ENCODE measurements around the gene TRAPPC8.

Gene TRAPPC8

DNA sequence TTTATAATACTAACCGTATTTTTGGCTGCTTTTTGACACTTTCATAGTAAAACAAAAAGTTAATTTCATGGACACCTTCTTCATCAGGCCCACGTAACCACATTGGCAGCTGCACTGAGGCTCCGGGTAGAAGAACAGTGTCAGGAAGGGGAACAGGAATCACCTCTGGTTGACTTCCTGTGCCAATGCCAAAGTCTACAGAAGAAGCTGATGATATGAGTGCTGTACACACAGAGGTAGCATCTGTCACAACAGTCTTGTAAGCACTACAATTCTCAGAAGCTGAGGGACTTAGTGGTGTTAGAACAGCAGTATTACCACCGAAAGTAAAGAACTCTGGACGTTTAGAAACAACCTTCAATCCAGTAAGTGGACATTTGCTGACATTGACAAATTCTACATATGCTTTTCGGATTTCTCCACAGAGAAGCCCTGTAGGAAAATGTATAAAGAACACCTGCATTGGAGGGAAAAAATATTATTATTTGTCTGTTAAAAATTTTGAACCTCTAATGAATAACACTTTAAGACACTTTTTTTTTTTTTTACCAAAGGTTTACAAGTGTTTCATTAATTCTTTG lies 85.3 kb downstream of the TRAPPC8 start:
- no peak overlapping the region for H3K9ac ChIP-seq (ENCODE audit: low read depth, low read length, poor library complexity, severe bottlenecking)
- no peak overlapping the region for H3K4me2 ChIP-seq (ENCODE audit: low read depth, low read length, poor library complexity, severe bottlenecking)
- TF ChIP-seq EZH2phosphoT487 (IDR thresholded peaks at IDR 0.05; ENCODE audit: borderline replicate concordance): no peak
- TF ChIP-seq, protein P1, sequence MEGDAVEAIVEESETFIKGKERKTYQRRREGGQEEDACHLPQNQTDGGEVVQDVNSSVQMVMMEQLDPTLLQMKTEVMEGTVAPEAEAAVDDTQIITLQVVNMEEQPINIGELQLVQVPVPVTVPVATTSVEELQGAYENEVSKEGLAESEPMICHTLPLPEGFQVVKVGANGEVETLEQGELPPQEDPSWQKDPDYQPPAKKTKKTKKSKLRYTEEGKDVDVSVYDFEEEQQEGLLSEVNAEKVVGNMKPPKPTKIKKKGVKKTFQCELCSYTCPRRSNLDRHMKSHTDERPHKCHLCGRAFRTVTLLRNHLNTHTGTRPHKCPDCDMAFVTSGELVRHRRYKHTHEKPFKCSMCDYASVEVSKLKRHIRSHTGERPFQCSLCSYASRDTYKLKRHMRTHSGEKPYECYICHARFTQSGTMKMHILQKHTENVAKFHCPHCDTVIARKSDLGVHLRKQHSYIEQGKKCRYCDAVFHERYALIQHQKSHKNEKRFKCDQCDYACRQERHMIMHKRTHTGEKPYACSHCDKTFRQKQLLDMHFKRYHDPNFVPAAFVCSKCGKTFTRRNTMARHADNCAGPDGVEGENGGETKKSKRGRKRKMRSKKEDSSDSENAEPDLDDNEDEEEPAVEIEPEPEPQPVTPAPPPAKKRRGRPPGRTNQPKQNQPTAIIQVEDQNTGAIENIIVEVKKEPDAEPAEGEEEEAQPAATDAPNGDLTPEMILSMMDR (conservative IDR thresholded peaks at IDR 0.05; ENCODE audit: low read length): no peak
- no peaks in the 10 kb centered on the region for H3K4me1 ChIP-seq (ENCODE audit: insufficient read depth, low read length, poor library complexity, severe bottlenecking)
- H3F3A ChIP-seq (ENCODE audit: low read depth): no peaks in the 10 kb centered on the region
- peaks cover 46% of the 10 kb centered on the region; the same call in 1 of the 2 replicates for H3K36me3 ChIP-seq (ENCODE audit: insufficient read depth, low read length)
- no peaks in the 10 kb centered on the region for H3K9me3 ChIP-seq (ENCODE audit: insufficient read depth, low read depth, low read length)
- no peaks in the 10 kb centered on the region for H4K20me1 ChIP-seq (ENCODE audit: insufficient read depth, low read length, poor library complexity, severe bottlenecking)
- no peak overlapping the region for H2AFZ ChIP-seq (ENCODE audit: low read length)
- H3K4me3 ChIP-seq (ENCODE audit: low read length, poor library complexity, severe bottlenecking): no peak overlapping the region
- no peaks in the 10 kb centered on the region for H3K9me2 ChIP-seq (replicated peaks; ENCODE audit: low read depth, low read length)
- no peaks in the 10 kb centered on the region for H3K27me3 ChIP-seq (ENCODE audit: insufficient read depth, low read length, poor library complexity, severe bottlenecking)
- no peaks in the 10 kb centered on the region for H3K79me2 ChIP-seq (ENCODE audit: insufficient read depth, low read length)

DNA sequence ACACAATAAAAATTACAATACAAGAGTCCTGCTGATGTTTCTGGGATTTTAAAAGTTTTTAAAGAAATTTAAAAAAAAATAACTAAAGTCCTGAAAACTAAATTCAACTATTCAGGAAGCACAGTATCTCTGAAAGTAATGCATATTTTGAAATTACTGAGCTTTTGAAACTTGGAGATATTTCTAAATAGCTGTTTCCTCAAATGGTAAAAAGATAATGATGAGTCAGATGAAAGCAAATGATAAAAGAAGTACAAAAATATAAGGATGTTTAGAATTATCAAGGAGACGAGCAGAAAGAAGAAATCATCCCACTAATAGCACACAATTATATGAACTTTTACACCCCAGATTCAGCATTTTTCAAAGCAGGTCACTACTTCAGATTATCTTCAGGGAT lies 92.1 kb downstream of the TRAPPC8 start:
- no peak for TF ChIP-seq EZH2phosphoT487 (IDR thresholded peaks at IDR 0.05; ENCODE audit: borderline replicate concordance)
- Histone ChIP-seq H4K20me1 (ENCODE audit: insufficient read depth, low read length, poor library complexity, severe bottlenecking) (no peaks in the 10 kb centered on the region), H3K9me2 (replicated peaks; ENCODE audit: low read depth, low read length) (no peaks in the 10 kb centered on the region), H3K79me2 (ENCODE audit: insufficient read depth, low read length) (no peaks in the 10 kb centered on the region), H3K27me3 (ENCODE audit: insufficient read depth, low read length, poor library complexity, severe bottlenecking) (no peaks in the 10 kb centered on the region), H3K4me2 (ENCODE audit: low read depth, low read length, poor library complexity, severe bottlenecking) (no peak overlapping the region), H3K9me3 (ENCODE audit: insufficient read depth, low read depth, low read length) (no peaks in the 10 kb centered on the region), H3K36me3 (ENCODE audit: insufficient read depth, low read length) (peaks cover 75% of the 10 kb centered on the region; the same call in 1 of the 2 replicates), H3K4me3 (ENCODE audit: low read length, poor library complexity, severe bottlenecking) (no peak overlapping the region), H3K9ac (ENCODE audit: low read depth, low read length, poor library complexity, severe bottlenecking) (no peak overlapping the region), H3K4me1 (ENCODE audit: insufficient read depth, low read length, poor library complexity, severe bottlenecking) (no peaks in the 10 kb centered on the region), H2AFZ (ENCODE audit: low read length) (no peak overlapping the region), H3F3A (ENCODE audit: low read depth) (no peaks in the 10 kb centered on the region)

DNA sequence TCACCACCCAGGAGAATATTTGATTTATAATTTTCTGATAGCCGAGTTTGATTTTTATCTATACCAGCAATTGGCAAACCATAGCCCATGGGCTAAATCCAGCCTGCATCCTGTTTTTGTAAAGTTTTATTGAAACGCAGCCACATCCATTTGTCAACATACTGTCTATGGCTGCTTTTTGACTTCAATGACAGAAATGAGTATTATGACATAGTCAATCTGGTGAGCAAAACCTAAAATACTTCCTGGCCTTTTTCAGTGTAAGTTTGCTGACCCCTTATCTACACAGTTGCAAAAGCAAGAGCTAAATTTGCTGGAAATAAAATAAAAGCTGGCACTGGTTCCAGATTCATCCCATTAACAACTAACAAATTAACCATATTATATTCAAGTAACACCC lies 102.4 kb downstream of the TRAPPC8 start:
- no peaks in the 10 kb centered on the region for H3K79me2 ChIP-seq (ENCODE audit: insufficient read depth, low read length)
- H3K36me3 ChIP-seq (ENCODE audit: insufficient read depth, low read length): peaks cover 56% of the 10 kb centered on the region; the same call in 1 of the 2 replicates
- no peaks in the 10 kb centered on the region for H3K9me2 ChIP-seq (replicated peaks; ENCODE audit: low read depth, low read length)

More for the DNA sequence above, 102.4 kb downstream of the TRAPPC8 start:
- no peaks in the 10 kb centered on the region for H3K4me1 ChIP-seq (ENCODE audit: insufficient read depth, low read length, poor library complexity, severe bottlenecking)
- no peaks in the 10 kb centered on the region for H3F3A ChIP-seq (ENCODE audit: low read depth)
- H3K4me3 ChIP-seq (ENCODE audit: low read length, poor library complexity, severe bottlenecking): no peak overlapping the region
- no peak overlapping the region for H3K9ac ChIP-seq (ENCODE audit: low read depth, low read length, poor library complexity, severe bottlenecking)
- no peaks in the 10 kb centered on the region for H3K27me3 ChIP-seq (ENCODE audit: insufficient read depth, low read length, poor library complexity, severe bottlenecking)
- H3K4me2 ChIP-seq (ENCODE audit: low read depth, low read length, poor library complexity, severe bottlenecking): no peak overlapping the region
- H2AFZ ChIP-seq (ENCODE audit: low read length): no peak overlapping the region
- H4K20me1 ChIP-seq (ENCODE audit: insufficient read depth, low read length, poor library complexity, severe bottlenecking): no peaks in the 10 kb centered on the region
- no peaks in the 10 kb centered on the region for H3K9me3 ChIP-seq (ENCODE audit: insufficient read depth, low read depth, low read length)
- TF ChIP-seq EZH2phosphoT487 (IDR thresholded peaks at IDR 0.05; ENCODE audit: borderline replicate concordance): no peak
- TF ChIP-seq, protein P1 (conservative IDR thresholded peaks at IDR 0.05; ENCODE audit: low read length): no peak
